HG03457 (cell line): Measurements from ENCODE around the gene BAIAP2L1.
A peak's percentile ranks its signal among the peaks of the same experiment; 100 is the strongest.

Experiments used
- ATAC-seq: cut with Tn5 transposase; IDR thresholded peaks from one replicate; pipeline ENCODE4 v1.9.1; 2021; ENCODE audit warnings: moderate number of reproducible peaks; ENCODE audit not compliant: unreplicated experiment

BAIAP2L1 gene

DNA sequence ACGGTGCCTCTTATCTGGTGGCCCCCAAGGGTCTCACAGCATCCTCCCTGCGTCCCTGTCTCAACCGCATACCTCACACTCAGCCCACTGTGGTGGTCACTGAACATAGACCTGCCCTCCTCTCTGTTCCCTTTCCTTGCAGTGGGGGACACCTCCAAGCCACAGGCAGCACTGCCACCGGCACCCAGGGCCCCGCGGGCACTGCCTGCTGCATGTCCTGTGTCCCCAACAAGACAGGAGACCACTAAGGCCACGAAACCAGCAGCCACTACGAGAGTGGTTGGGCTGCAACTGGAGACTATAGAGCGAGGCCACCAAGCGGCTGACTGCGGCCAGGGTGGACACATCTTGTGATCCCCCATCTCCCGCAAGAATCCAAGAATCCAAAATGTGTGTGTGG is 104.1 kb downstream of the BAIAP2L1 start:
- ATAC-seq: no peak

DNA sequence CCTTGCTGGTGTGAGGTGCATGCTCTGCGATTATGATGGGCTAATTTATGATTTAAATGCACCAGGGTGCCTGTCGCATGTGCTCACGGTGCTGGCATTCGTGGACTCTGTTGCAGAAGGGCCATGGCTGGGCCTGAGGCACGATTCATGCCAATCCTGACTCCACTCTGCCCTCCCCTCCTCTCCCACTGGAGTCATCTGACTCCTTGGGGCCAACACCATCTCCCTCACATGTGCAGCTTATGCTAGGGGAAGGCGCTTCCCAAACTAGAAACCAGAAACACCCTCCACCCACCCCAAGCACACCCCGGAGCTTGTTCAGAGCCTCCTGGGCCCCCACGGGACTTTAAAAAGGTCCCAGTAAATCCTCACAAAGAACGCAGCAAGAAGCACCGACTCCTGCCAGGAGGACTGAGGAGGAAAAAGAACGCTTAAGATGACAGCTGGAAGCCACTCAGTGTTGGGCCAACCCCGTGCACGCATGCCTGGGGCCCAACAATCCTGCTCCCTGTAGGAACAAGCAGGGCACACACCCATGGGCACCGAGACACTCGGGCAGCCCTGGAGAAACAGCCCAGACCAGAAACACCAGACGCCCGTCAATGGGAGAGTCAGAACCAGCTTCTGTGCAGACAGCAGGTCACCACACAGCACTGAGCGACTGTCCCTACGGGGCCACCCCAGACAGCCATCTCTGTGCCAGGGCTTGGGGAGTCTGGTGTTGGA is 105.3 kb downstream of the BAIAP2L1 start:
- no peak for ATAC-seq

DNA sequence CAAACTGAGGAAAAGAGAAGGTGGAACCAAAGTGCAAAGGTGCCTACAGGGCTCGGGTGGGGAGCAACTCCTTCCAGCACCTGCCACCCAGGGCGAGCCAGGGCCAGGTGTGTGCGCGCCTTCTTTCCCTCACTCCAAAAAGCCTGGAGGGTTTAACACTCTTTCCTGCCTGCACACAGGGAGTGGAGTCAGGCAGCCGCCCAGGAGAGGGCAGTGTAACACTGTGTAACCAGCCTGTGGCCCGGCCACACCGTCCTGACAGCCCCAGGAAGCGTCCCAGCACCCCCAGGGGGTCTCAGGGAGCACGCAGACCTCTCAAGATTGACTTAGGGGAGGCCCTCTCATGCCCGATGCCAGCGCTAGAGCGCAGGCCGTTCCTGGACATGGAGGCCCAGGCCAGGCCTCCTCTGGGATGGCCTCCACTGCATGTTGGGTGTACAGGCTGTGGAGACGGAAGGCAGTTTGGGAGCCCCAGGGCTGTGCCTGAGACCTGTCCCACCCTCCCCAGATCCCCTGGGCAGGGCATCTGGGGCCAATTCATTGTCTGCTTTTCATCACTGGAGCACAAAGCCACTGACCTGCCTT is 106.0 kb downstream of the BAIAP2L1 start:
- no peak for ATAC-seq

DNA sequence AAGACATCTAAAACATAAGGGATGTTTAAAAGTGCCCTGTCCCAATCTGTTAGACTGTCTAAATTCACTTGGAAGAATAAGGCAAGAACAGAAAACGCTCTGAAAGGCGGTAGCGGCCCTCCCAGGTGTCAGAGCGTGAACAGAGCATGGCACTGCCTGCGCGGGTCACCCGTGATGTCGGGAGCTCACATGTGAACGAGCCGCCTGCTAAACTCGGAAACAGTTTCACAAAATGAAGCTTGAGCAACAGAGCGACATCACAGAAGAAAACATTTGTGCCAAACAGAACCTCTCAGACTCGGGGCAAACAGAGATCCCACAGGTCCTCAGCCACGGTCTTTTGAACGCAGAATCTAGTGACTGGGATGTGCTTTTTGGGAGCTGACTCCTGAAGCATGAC is 106.6 kb downstream of the BAIAP2L1 start:
- no peak for ATAC-seq

DNA sequence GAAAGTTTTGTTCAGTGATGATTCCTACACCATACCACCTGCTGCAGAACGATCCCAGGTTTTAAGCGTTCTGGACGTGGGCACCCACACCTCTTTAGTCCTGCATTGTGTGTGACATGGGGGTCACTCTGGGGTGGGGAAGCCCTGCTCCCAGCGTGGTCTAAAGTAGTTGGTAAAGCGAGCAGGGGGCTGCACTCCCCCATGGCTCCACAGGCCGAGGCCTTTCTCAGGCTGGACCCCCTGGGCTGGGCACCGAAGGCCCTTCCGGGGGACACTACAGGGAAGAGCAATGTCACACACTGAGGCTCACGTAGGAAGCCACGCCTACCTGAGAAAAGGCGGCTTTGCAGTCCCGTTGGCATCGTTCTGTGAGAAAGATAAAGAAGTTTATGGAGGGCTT is 107.1 kb downstream of the BAIAP2L1 start:
- no peak for ATAC-seq

DNA sequence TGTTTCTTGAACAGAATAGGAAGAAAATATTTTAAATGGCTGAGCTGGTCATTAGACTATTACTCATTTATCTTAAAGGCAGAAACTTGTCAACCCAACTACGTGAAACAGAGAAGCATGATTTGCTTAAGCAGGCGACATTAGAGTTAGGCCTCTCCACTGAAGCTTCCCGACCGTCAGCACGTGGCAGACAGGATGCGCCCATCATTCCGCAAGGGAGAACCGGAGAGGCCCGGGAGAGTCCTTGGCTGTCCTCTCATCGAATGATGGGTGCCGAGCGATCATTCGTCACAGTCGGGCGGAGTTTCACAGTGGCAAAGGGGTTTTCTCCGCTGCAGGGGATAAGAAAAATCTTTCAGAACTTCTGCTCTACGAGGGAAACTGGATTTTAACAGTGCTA is 107.6 kb downstream of the BAIAP2L1 start:
- ATAC-seq: no peak

DNA sequence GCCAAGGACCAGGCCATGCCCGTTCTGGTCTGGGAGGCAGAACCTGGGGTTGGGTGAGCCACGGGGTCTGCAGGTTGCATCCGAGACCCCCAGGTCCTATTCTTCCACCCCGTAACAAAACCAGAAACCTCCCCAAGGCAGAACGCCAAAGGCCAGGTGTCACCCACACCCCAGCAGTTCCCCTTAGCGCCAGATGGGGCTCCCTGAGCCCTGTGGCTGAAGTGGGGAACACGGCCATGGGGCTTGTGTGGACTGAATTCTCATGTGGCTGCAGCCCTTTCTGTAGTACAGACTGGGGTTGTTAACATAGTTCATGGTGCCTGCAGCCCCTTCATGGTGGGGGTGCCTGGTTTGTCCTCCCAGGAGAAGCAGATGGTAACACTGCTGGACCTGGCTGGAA is 109.2 kb downstream of the BAIAP2L1 start:
- ATAC-seq: no peak

DNA sequence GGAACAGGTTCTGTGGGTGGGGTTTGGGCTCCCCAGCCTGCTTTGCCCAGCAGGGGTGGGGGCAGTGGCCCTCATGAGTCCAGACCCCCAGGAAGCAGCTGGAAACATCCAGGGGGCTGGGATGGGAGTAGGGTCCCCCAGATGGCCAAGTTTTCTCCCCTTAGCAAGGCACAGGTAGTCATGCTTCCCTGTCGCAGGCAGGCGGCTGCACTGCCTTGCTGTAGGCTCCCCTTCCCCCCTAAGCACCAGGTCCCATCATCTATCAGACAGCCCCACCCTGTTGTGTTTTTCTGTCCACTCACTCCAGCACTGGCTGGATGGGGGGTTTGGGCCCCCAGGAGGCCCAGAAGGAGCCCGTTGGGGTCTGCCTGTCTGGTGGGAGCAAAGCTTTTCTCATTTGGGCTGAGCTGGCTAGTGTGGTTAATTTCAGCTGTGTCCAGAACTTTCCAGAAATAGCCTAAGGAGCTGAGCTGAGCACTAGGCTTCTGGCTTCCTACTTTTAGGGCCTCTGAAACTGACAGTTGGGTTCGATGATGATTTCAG is 111.5 kb downstream of the BAIAP2L1 start:
- no peak for ATAC-seq

DNA sequence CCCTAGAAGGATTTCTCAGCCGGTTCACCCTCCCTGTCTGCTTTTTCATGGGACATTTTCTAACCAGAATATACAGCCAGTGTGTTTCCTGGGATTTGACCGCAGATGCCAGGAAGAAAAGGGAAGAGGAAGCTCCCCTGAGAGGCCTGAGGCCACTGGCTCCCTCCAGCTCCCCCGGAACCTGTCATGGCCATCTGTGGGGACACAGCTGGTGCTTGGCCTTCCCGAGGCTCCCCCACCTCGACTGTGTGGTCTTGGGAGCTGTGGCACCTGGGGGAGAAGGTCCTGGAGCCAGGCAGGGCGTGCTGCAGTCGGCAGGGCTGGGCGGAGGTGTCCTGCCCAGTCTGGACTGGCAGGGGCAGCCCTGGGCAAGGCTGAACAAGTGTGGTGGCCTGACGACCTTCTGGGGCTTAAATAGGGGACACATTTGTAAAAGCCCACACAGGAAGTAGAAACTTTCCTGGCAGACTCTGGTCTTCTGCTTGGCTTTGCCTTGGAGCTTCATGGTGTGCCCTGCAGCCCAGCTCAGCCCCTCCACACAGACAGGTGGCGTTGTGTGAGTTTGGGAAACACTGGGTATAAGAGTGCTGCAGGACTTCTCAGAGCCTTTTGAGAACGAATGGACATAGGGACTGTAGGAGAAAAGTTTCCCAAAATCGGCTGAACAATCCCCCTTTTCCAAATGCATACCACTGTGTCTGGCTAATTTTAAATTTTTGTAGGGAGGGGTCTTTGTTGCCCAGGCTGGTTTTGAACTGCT is 112.6 kb downstream of the BAIAP2L1 start:
- no peak for ATAC-seq

DNA sequence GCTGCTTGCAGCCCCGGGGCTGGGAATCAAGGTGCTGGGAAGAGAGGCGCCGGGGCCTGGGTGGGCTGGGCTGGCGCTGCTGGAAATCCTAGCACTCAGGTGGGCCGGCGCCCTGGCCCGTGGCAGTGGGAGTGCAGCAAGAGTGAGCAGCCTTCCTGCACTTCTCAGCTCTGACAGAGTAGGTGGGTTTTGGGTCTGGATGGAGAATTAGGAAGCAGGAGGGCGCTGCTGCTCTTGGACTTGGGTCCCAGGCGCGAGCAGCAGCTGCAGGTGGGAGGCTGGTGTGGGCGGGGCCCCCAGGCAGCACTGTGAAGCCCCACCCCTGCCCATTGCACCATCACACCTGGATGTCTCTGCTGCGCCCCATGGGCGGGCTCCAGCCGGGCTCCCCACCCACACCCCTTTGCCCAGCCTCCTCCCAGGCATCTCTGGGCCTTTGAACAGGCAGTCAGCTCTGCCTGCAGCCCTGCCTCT is 113.4 kb downstream of the BAIAP2L1 start:
- ATAC-seq: no peak

DNA sequence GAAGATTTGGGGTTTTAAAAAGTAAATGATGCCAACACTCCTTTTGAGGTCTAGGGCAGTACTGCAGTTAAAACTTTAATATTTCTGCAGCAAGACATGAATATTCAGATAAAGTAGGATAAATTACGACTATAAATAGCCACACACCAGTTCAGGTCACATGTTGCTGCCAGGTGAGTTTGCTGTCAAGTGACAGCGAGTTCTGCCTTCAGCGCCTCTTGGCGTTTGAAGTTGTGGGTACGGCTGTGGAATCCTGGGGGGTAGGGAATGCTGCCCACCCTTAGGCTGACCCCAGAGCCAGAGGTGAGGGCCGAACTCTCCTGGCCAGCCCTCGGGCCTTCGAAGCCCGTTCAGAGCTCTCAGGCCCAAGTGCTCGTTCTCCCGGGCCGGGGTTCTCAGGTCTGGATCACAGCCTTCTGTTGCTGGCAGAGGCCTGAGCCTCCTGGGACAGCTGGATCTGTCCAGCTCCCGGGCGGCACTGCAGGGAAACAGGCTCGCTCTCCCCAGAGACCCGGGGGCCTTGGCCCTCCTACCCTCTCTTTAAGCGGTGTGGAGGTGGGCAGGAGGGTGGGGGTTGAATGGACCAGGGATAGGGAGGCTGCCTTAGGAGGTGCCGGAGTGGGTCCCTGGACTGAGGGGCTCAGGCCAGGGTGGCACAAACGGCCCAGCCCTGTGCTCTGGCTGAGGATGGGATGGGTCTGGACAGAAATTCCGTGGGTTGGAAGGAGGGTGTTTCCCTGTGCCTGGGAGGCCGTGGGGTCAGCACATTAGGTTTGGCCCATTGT is 114.0 kb downstream of the BAIAP2L1 start:
- no peak for ATAC-seq

DNA sequence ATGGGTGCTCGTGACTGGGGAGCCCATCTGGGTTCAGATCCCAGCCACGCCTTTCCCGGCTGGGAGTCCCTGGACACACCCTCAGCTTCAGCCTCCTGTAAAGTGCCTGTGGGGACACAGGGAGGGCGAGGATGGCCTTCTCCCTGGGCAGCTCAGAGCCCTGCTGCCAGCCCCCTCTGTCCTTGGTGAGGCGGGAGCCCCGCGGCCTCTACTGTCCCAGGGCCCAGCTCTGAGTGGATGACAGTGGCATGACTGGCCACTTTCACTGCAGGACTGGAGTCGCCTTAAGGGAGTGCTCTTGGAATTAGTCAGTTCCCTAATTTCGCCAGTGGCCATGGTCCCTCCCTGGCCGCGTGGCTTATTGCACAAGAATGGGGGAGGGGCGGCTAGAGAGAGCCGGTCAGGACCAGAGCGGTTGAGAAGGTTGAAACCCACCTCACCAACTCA is 114.8 kb downstream of the BAIAP2L1 start:
- no peak for ATAC-seq

DNA sequence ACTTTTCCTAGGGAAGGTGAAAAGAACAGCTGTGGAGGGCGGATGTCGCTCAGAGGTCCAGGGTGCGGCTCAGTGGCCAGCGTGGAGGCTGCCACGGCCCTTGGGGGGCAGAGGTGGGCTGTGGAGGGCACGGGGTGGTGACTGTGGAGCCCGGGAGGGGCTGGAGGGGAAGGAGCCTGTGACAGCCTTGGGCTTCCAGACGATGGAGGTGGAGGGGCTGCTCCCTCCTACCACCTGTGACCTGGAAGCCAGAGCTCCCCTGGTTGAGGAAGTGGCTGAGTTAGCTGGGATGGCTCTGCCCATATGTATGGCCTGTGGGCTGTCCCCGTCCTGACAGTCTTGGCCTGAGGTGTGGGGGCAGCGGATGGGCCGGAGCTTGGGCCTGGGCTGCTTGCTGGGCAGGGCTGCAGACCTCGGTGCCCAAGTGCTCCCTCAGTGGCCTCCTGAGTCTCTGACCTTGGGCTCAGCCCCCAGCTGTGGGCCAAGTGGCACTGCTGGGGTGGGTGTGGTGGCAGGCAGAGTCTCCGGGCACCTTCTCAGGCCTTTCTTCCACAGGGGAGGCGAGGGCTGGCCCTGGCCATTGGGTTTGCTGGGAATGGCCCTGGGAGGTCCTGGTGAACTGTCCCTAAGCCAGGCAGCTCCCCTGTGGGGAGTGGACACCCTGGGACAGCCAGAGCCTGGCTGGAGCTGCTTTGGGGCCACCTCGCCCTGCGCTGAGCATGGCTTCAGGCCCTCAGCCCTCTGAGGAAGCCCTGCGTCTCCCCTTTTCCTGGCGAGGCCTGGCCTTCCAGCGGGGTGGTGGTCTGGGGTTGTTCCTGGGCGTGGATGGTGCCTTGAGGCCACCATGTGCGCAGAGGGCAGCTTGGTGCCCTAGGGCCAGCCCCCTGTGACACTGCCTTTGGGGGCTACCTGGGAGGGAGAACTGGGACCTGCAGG is 115.5 kb downstream of the BAIAP2L1 start:
- no peak for ATAC-seq

DNA sequence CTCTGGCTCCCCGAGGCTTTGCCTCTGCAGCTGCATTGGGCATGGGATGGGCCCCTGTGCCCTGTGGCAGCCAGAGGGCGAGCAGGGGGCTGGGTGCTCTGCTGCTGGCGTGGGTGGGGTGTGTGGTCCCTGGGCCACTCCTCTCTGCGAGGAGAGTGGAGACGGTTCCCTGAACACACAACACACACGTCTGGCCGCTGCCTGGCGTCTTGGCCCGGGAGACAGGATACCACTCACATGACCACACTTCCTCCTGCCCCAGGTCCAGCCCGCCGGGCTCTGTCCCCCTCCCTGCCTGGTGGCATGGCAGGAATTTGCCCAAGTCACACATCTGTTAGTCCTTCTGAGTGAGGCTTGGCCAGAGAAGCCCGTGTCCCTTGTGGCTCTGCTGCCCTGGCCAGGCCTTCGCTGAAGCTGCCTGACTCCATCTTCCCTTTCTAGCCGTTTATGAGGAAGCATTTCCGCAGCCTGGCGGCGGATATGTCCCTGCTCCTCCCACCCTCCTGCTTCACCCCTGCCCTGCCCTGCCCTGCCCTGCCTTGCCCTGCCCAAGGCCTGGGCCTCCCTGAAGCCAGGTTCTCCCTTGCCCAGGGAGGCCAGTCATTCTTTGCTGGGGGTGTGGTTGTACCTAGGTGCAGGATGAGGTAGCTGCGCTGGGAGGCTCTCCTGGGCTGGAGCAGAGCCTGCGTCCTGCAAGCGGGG is 116.4 kb downstream of the BAIAP2L1 start:
- no peak for ATAC-seq

DNA sequence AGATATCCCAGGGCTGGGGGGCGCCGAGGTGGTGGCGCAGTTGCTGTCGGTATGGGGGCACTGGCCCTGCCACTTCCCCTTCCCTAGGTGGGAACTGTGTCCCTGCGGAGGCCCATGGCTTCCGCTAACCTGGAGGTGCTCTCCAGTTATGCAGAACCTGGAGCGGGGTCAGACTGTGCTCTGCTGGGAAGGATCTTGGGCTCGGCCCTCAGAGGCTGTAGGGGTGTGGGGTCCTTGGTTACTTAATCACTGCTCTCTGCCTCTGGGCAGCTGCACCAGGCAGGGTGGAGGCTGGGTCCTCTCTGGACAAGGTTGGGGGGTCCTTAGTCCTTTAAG is 117.0 kb downstream of the BAIAP2L1 start:
- ATAC-seq: no peak

DNA sequence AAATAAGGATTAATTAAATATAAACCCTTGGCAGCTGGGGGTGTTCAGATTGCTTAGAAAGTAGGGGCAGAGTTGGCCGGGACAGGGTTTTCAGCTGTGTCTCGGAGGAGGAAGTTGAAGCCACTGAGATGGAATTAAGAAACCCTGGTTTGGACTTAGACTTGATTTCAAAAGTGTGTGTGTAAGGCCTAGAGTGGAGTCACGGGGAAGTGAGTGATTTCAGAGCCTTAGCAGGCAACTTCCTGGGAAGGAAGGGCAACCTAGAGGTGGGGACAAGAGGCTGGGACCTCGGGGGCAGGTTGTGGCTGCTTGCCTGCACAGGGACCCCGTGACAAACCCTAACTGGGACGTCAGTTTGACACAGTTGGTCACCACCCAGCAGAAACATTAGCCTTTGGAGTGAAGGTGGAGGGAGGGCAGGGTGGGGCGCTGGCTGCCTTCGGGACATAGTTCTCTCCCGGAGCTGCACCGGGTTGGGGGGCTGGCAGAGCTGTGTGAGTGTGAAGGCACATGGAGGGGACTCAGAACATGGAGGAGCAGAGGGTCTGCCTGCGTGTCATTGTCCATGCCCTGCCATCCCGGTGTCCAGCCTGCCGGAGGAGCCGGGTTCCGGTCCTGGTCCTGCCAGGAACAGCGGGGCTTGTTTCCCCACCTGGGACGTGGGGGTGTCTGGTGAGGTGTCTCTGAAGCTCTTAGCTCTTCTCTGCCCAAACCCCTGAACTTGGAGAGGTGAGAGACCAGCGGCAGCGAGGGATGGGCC is 117.6 kb downstream of the BAIAP2L1 start:
- no peak for ATAC-seq

DNA sequence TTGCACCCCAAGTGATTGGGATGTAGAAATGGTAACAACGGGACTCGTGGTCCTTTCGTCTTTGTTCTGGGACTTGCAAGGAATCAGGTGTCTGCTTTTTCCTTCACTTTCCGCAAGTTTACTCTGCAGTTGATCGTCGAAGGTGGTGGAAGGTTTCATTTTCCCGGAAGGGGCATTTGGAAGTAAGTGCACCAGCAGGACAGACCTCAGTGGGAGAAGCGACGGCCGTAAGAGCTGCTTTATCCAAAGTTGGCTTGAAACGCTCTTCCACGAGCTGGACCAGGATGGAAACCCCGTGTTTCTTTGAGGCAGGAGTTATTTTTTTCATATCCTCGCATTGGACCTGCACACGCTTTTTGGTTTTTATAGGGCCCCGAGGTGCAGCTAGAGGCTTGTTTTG is 118.2 kb downstream of the BAIAP2L1 start:
- no peak for ATAC-seq

DNA sequence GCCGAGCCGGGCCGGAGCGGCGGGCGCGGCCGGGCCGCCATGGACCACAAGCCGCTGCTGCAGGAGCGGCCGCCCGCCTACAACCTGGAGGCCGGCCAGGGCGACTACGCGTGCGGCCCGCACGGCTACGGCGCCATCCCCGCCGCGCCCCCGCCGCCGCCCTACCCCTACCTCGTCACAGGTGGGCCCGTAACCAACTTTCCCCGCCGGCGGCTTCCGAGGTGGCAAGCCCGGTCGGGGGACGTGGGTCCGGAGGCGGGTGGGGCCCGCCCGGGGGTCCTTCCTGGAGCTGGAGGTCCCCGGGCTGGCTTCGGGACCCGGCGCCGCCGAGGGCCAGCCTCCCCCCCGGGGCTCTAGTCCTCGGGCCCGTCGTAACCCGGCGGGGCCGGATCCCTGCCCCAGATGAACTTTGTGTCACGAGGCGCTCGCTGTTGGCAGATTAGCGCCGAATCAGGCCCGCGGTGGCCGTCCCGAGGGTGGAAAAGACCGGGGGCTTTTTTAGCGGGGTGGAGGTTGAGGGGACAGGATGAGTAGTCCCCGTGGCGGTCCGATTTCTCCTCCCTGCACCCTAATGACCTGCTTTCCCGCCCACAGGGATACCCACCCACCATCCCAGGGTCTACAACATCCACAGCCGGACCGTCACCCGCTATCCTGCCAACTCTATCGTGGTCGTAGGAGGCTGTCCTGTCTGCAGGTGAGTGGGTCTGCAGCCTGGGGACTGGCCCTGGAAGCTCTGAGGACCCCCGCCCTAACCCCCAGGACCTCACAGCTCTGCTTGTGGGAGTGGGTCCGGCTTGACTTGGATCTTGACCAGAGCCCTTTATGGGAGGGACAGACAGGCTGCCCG is 118.9 kb downstream of the BAIAP2L1 start:
- peak; percentile 9 for ATAC-seq
